SK-N-SH (cell line): ENCODE data around the gene FBXO27.

Experiments used
- FOXM1 ChIP-seq: IDR thresholded peaks from 2 replicates; pipeline ENCODE4 v1.4.0; 2012; ENCODE audit warnings: low read depth, mild to moderate bottlenecking
- TF ChIP-seq, protein P1 (sequence below): fragments of 200-600 bp; sonication (generic); IDR thresholded peaks from 2 replicates; pipeline ENCODE4 v1.6.1; 2017; ENCODE audit warnings: antibody characterized with exemption, mild to moderate bottlenecking, moderate library complexity
- TF ChIP-seq, protein P2 (sequence below): IDR thresholded peaks from 2 replicates; pipeline ENCODE4 v1.6.1; 2012; ENCODE audit warnings: mild to moderate bottlenecking, low read depth, low read length, moderate library complexity

DNA sequence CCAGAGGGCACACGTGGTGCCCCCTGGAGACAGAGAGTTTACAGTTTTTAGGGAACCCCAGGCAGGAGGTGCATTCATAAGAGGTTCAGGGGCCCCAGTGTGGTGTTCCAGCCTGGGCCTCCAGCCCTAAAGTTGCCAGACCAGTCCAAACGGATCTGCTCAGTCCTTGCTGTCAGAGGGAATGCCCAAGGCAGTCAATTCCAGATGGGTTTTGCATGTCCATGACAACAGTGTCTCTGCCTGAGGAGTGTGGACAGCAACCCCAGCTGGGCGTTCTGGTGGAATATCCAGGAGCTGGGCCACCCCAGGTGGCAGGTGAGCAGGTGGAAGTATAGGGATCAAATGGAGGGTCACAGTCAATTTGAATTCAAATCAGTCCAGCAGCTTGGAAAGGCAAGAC lies 25.3 kb downstream of the FBXO27 start:
- TF ChIP-seq, protein P1, sequence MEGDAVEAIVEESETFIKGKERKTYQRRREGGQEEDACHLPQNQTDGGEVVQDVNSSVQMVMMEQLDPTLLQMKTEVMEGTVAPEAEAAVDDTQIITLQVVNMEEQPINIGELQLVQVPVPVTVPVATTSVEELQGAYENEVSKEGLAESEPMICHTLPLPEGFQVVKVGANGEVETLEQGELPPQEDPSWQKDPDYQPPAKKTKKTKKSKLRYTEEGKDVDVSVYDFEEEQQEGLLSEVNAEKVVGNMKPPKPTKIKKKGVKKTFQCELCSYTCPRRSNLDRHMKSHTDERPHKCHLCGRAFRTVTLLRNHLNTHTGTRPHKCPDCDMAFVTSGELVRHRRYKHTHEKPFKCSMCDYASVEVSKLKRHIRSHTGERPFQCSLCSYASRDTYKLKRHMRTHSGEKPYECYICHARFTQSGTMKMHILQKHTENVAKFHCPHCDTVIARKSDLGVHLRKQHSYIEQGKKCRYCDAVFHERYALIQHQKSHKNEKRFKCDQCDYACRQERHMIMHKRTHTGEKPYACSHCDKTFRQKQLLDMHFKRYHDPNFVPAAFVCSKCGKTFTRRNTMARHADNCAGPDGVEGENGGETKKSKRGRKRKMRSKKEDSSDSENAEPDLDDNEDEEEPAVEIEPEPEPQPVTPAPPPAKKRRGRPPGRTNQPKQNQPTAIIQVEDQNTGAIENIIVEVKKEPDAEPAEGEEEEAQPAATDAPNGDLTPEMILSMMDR = no peak
- TF ChIP-seq FOXM1 = no peak
- TF ChIP-seq, protein P2, sequence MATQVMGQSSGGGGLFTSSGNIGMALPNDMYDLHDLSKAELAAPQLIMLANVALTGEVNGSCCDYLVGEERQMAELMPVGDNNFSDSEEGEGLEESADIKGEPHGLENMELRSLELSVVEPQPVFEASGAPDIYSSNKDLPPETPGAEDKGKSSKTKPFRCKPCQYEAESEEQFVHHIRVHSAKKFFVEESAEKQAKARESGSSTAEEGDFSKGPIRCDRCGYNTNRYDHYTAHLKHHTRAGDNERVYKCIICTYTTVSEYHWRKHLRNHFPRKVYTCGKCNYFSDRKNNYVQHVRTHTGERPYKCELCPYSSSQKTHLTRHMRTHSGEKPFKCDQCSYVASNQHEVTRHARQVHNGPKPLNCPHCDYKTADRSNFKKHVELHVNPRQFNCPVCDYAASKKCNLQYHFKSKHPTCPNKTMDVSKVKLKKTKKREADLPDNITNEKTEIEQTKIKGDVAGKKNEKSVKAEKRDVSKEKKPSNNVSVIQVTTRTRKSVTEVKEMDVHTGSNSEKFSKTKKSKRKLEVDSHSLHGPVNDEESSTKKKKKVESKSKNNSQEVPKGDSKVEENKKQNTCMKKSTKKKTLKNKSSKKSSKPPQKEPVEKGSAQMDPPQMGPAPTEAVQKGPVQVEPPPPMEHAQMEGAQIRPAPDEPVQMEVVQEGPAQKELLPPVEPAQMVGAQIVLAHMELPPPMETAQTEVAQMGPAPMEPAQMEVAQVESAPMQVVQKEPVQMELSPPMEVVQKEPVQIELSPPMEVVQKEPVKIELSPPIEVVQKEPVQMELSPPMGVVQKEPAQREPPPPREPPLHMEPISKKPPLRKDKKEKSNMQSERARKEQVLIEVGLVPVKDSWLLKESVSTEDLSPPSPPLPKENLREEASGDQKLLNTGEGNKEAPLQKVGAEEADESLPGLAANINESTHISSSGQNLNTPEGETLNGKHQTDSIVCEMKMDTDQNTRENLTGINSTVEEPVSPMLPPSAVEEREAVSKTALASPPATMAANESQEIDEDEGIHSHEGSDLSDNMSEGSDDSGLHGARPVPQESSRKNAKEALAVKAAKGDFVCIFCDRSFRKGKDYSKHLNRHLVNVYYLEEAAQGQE = no peak
